Parathyroid adenoma (tissue), 2 donors: Measurements from ENCODE around the gene ZNF540.

Experiments used
- H2AFZ ChIP-seq: fragments of 300-600 bp; sonication (generic); one replicate; pipeline ENCODE4 v1.7.0; 2017; ENCODE audit warnings: antibody characterized with exemption, mild to moderate bottlenecking
- H3K27ac ChIP-seq: fragments of 300-600 bp; sonication (generic); one replicate; pipeline ENCODE4 v1.7.0; 2017
- H3K27me3 ChIP-seq: fragments of 300-600 bp; sonication (generic); one replicate; pipeline ENCODE4 v1.7.0; 2017; ENCODE audit warnings: low read length; ENCODE audit not compliant: control insufficient read depth, insufficient read depth
- H3K36me3 ChIP-seq: fragments of 300-600 bp; sonication (generic); one replicate; pipeline ENCODE4 v1.7.0; 2017; ENCODE audit warnings: low read length; ENCODE audit not compliant: control insufficient read depth, insufficient read depth
- H3K4me1 ChIP-seq: fragments of 300-600 bp; sonication (generic); one replicate; pipeline ENCODE4 v1.7.0; 2017; ENCODE audit warnings: control low read depth
- H3K4me2 ChIP-seq: fragments of 300-600 bp; sonication (generic); one replicate; pipeline ENCODE4 v1.7.0; 2017; ENCODE audit warnings: low read length
- H3K4me3 ChIP-seq: fragments of 300-600 bp; sonication (generic); one replicate; pipeline ENCODE4 v1.7.0; 2017; ENCODE audit warnings: low read depth, low read length
- H3K79me2 ChIP-seq: fragments of 300-600 bp; sonication (generic); one replicate; pipeline ENCODE4 v1.7.0; 2017; ENCODE audit warnings: control low read depth
- H3K9ac ChIP-seq: fragments of 300-600 bp; sonication (generic); one replicate; pipeline ENCODE4 v1.7.0; 2017; ENCODE audit warnings: mild to moderate bottlenecking
- H3K9me3 ChIP-seq: fragments of 300-600 bp; sonication (generic); one replicate; pipeline ENCODE4 v1.7.0; 2017; ENCODE audit warnings: low read length; ENCODE audit not compliant: control insufficient read depth
- TF ChIP-seq, protein P1 (sequence below): fragments of 300-600 bp; sonication (generic); IDR thresholded peaks from one replicate; pipeline ENCODE4 v1.7.0; 2017; ENCODE audit warnings: antibody characterized with exemption, mild to moderate bottlenecking
- donor health status: primary hyperparathyroidism.

ZNF540 gene

DNA sequence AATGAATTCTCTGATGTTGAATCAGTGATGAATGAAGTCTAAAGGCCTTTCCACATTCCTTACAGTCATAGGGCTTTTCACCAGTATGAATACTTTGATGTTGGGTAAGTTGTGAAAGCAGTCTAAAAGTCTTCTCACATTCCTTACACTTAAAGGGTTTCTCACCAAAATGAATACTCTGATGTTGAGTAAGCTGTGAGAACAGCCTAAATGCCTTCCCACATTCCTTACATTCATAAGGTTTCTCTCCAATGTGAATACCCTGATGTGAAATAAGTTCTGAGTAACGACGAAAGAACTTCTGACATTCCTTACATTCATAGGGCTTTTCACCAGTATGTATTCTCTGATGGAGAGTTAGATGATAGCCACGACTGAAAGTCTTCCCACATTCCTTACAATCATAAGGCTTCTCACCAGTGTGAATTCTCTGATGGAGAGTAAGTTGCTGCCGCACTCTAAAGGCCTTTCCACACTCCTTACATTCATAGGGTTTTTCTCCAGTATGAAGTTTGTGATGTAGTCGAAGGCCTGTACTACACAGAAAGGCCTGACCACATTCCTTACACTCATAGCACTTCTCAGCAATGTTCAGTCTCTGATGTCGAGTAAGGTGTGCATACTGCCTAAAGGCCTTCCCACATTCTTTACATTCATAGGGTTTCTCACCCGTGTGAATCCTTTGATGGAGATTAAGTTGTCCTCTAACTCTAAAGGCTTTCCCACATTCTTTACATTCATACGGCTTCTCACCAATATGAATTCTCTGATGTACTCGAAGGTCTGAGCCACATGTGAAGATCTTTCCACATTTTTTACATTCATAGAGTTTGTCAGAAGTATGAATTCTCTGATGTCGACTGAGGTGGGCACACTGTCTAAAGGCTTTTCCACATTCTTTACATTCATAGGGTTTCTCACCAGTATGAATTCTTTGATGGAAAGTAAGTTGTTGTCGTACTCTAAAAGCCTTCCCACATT, 40.7 kb downstream of the ZNF540 start:
- H3K79me2 ChIP-seq, result no peaks in the 10 kb centered on the region
- peaks cover 28% of the 10 kb centered on the region for H3K9me3 ChIP-seq
- TF ChIP-seq, protein P1, sequence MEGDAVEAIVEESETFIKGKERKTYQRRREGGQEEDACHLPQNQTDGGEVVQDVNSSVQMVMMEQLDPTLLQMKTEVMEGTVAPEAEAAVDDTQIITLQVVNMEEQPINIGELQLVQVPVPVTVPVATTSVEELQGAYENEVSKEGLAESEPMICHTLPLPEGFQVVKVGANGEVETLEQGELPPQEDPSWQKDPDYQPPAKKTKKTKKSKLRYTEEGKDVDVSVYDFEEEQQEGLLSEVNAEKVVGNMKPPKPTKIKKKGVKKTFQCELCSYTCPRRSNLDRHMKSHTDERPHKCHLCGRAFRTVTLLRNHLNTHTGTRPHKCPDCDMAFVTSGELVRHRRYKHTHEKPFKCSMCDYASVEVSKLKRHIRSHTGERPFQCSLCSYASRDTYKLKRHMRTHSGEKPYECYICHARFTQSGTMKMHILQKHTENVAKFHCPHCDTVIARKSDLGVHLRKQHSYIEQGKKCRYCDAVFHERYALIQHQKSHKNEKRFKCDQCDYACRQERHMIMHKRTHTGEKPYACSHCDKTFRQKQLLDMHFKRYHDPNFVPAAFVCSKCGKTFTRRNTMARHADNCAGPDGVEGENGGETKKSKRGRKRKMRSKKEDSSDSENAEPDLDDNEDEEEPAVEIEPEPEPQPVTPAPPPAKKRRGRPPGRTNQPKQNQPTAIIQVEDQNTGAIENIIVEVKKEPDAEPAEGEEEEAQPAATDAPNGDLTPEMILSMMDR, result no peak
- H3K27me3 ChIP-seq, result no peaks in the 10 kb centered on the region
- no peak overlapping the region for H3K9ac ChIP-seq
- no peak overlapping the region for H2AFZ ChIP-seq
- no peak overlapping the region for H3K4me3 ChIP-seq
- no peak overlapping the region for H3K27ac ChIP-seq
- H3K4me2 ChIP-seq, result no peak overlapping the region
- peaks cover 28% of the 10 kb centered on the region for H3K36me3 ChIP-seq
- no peaks in the 10 kb centered on the region for H3K4me1 ChIP-seq

DNA sequence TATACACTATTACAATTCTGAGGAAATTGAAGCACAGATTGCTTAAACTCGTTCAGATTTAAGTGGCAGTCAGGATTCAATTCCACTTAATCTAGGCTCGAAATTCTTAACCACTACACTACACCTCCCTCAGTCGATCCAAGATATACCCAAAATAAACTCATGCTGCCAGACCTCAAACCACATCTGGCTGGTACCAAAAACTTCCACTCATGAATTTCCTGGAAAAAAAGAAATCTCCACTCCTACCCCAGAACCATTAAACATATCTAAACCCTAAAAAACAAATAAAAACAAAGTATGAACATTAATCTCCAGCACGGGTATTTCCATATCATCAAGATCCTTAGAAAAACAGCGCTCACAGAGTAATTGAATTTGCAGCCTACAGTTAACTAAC, 59.4 kb downstream of the ZNF540 start:
- H3K9me3 ChIP-seq, result no peaks in the 10 kb centered on the region
- H2AFZ ChIP-seq, result peak overlapping the region; percentile 82
- no peaks in the 10 kb centered on the region for H3K27me3 ChIP-seq
- TF ChIP-seq, protein P1, result no peak
- no peaks in the 10 kb centered on the region for H3K36me3 ChIP-seq
- peak overlapping the region; percentile 64 for H3K9ac ChIP-seq
- peak overlapping the region; percentile 92 for H3K27ac ChIP-seq
- peak overlapping the region; percentile 89 for H3K4me3 ChIP-seq
- peak overlapping the region; percentile 86 for H3K4me2 ChIP-seq
- H3K79me2 ChIP-seq, result peaks cover 27% of the 10 kb centered on the region
- peaks cover 3% of the 10 kb centered on the region for H3K4me1 ChIP-seq

DNA sequence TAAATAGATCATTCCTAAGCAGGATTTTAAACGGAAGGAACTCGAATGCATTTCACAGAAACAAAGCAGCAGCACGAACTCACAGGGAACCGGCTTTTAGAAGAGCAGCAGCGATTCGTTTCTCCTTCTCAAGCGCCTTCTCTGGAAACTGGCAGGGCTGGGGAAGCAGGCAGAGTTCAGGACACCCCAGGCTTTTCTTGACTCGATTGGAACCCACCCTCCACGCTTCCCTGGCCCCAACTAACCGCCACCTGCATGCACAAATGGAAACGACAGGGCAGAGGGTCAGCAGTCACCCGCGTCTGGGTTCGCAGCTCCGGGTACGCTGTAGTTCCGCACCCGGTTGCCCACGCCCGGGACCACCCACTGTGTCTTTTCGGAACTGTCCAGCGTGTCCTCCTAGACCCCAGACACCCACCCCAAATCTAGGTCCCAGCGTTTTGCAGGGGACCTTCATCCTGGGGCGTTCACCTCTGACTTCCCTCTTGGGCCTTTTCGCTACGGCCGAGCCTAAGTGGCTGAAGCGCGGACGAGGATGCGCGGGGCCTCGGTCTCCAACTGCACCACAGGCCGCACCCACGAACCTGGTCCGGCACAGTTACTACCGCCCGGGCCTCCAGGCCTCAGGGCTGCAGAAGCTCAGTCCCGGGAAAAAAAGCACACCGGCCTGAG, 60.1 kb downstream of the ZNF540 start:
- Histone ChIP-seq H3K4me2 (peak overlapping the region; percentile 86), H3K9me3 (no peaks in the 10 kb centered on the region), H3K79me2 (peaks cover 20% of the 10 kb centered on the region), H2AFZ (peak overlapping the region; percentile 82), H3K36me3 (no peaks in the 10 kb centered on the region), H3K4me1 (peaks cover 3% of the 10 kb centered on the region), H3K4me3 (peak overlapping the region; percentile 89), H3K9ac (peak overlapping the region; percentile 64), H3K27ac (peak overlapping the region; percentile 92), H3K27me3 (no peaks in the 10 kb centered on the region)
- TF ChIP-seq, protein P1, result no peak

DNA sequence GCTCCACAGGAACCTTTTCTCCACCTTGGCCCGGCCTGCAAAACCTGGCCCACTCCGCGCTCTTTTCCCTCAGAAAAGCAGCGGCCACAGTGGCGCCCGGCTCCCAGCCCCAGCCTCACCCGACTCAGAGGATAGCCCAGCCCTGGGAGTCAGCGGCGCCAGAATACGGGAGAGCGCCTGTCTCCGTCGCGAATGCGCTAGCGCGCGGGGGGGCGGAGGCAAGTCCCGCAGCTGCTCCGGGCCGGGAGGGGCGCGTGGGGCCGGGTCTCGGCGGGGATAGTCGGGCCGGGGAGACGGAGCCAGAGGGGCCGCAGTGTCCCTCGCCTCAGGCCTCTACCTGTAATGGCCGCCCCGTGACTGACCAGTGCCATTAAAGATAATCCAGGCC, 60.6 kb downstream of the ZNF540 start, which contains the start of gene ZFP30:
Gene ZFP30 (minus strand): TSS at position 165 of the 388 bp plus-strand sequence. CDS start 7,643 bp downstream, outside the sequence.
- H3K4me2 ChIP-seq, result peak within 1 kb of the TSS; percentile 86
- peak within 1 kb of the TSS; percentile 64 for H3K9ac ChIP-seq
- H2AFZ ChIP-seq, result peak within 1 kb of the TSS; percentile 82
- H3K4me3 ChIP-seq, result peak within 1 kb of the TSS; percentile 89
- peaks cover 15% of the 10 kb centered on the region for H3K79me2 ChIP-seq
- H3K36me3 ChIP-seq, result no peaks in the 10 kb centered on the region
- H3K4me1 ChIP-seq, result peaks cover 3% of the 10 kb centered on the region
- no peaks in the 10 kb centered on the region for H3K27me3 ChIP-seq
- TF ChIP-seq, protein P1, result no peak
- H3K9me3 ChIP-seq, result no peaks in the 10 kb centered on the region
- peak within 1 kb of the TSS; percentile 92 for H3K27ac ChIP-seq
